Measurements from ENCODE around the gene TMEM11. TPM values are rescaled to one million over a fixed set of nuclear protein-coding genes. Genes with fewer than 3 reads are reported as not detected.

The TMEM11 gene
- total RNA-seq, 5 donors from 2014 or later (not counting 1 experiment from before 2014, with no cell fraction given): 12.9 to 22.9 (median 20.0) TPM

DNA sequence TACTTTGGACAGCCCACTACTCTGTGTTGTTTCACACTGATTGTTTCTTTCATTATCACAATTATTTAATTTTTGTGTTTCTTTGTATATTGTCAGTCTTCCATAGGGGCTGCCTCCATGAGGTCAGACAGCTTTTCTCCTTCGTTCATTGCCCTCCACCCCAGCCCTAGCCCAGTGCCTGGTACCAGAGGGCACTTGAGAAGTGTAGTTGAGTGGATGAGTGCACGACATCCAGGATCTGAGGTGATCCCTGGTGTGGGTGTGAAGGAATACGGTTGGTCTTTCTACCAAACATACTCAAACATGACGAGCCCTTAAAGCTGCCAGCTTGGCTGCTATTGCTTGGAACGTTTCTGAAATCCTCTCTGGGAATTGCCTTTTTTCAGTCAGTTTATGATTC lies 49.3 kb downstream of the TMEM11 start:
- CTCF ChIA-PET: no interaction called here
- Histone ChIP-seq H3K9me3 (no peaks in the 10 kb centered on the region), H3K4me3 (ENCODE audit: control insufficient read depth in 1 of 2, extremely low read depth in 1 of 2, low read length in 1 of 2) (no peak overlapping the region), H3K27ac (ENCODE audit: low read length) (no peak overlapping the region), H3K36me3 (ENCODE audit: control insufficient read depth in 2 of 2, extremely low read depth in 1 of 2, insufficient read depth in 1 of 2, low read length in 1 of 2) (no peaks in the 10 kb centered on the region), H3K27me3 (replicated peaks in 1 of 2; ENCODE audit: control insufficient read depth in 2 of 2, extremely low read depth in 1 of 2, insufficient read depth in 2 of 2, low read length in 1 of 2) (no peaks in the 10 kb centered on the region), H3K4me1 (ENCODE audit: control insufficient read depth in 1 of 2, extremely low read depth in 1 of 2, insufficient read depth in 2 of 2, low read length in 2 of 2) (no peaks in the 10 kb centered on the region)
- POLR2A ChIA-PET: no interaction called here
- H3K9me3 Mint-ChIP-seq: no peaks in the 10 kb centered on the region
- no peak overlapping the region for H3K4me3 Mint-ChIP-seq
- no peak for ATAC-seq (replicated peaks in 1 of 4)
- no peak for DNase-seq
- 100% methylated on average over 1 of the region's 5 CpGs for WGBS (ENCODE audit: insufficient coverage)
- peaks cover 7% of the 10 kb centered on the region for H3K36me3 Mint-ChIP-seq
- no peaks in the 10 kb centered on the region for H3K27me3 Mint-ChIP-seq
- H3K27ac Mint-ChIP-seq: no peak overlapping the region
- peaks cover 5 to 16% (median 8%) of the 10 kb centered on the region in 3 donors for H3K4me1 Mint-ChIP-seq

DNA sequence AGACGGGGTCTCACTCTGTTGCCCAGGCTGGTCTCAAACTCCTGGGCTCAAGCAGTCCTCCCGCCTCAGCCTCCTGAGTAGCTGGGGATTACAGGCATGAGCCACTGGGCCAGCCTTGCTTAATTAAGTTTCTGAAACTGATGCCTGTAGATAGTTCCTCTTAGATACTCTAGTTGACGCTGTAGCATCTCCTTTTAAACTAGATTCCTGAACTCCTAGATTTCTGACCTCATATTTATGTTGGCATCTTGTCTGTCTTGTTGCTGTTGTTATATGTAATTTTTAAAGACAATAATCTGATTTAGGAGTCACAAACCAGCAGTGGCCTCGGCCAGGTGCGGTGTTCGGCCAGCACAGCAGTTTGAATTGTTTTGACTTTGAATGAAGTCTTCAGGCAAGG lies 49.7 kb downstream of the TMEM11 start:
- peaks cover 5 to 16% (median 8%) of the 10 kb centered on the region in 3 donors for H3K4me1 Mint-ChIP-seq
- no peaks in the 10 kb centered on the region for H3K27me3 Mint-ChIP-seq
- Histone ChIP-seq H3K9me3 (no peaks in the 10 kb centered on the region), H3K4me1 (ENCODE audit: control insufficient read depth in 1 of 2, extremely low read depth in 1 of 2, insufficient read depth in 2 of 2, low read length in 2 of 2) (no peaks in the 10 kb centered on the region), H3K4me3 (ENCODE audit: control insufficient read depth in 1 of 2, extremely low read depth in 1 of 2, low read length in 1 of 2) (no peak overlapping the region), H3K27me3 (replicated peaks in 1 of 2; ENCODE audit: control insufficient read depth in 2 of 2, extremely low read depth in 1 of 2, insufficient read depth in 2 of 2, low read length in 1 of 2) (no peaks in the 10 kb centered on the region), H3K36me3 (ENCODE audit: control insufficient read depth in 2 of 2, extremely low read depth in 1 of 2, insufficient read depth in 1 of 2, low read length in 1 of 2) (no peaks in the 10 kb centered on the region), H3K27ac (ENCODE audit: low read length) (no peak overlapping the region)
- 81% methylated on average over 2 of the region's 6 CpGs for WGBS (ENCODE audit: insufficient coverage)
- no peak overlapping the region for H3K27ac Mint-ChIP-seq
- DNase-seq (no peak), ATAC-seq (replicated peaks in 1 of 4) (no peak)
- peaks cover 7% of the 10 kb centered on the region for H3K36me3 Mint-ChIP-seq
- CTCF ChIA-PET: no interaction called here
- POLR2A ChIA-PET: no interaction called here
- no peaks in the 10 kb centered on the region for H3K9me3 Mint-ChIP-seq
- no peak overlapping the region for H3K4me3 Mint-ChIP-seq

DNA sequence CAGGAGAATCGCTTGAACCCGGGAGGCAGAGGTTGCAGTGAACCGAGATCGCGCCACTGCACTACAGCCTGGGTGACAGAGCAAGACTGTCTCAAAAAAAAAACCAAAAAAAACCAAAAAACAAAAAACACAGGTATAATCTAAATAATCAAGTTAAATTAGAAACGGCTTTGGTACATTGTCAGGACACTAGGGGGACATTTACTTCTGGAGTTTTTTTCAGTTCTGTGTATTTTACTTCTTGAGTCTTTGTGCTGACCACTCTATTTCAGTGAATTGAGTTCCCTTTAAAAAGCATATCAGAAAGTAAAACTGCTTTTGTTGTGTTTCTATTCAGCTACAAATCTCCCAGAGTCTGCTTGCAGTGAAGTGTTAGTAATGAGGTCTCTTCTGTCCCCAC lies 50.9 kb downstream of the TMEM11 start:
- Histone ChIP-seq H3K27ac (ENCODE audit: low read length) (no peak overlapping the region), H3K27me3 (replicated peaks in 1 of 2; ENCODE audit: control insufficient read depth in 2 of 2, extremely low read depth in 1 of 2, insufficient read depth in 2 of 2, low read length in 1 of 2) (no peaks in the 10 kb centered on the region), H3K9me3 (no peaks in the 10 kb centered on the region), H3K4me1 (ENCODE audit: control insufficient read depth in 1 of 2, extremely low read depth in 1 of 2, insufficient read depth in 2 of 2, low read length in 2 of 2) (no peaks in the 10 kb centered on the region), H3K36me3 (ENCODE audit: control insufficient read depth in 2 of 2, extremely low read depth in 1 of 2, insufficient read depth in 1 of 2, low read length in 1 of 2) (no peaks in the 10 kb centered on the region), H3K4me3 (ENCODE audit: control insufficient read depth in 1 of 2, extremely low read depth in 1 of 2, low read length in 1 of 2) (no peak overlapping the region)
- Mint-ChIP-seq H3K36me3 (peaks cover 3% of the 10 kb centered on the region), H3K27me3 (no peaks in the 10 kb centered on the region), H3K4me3 (no peak overlapping the region), H3K4me1 (peaks cover 6 to 16% (median 8%) of the 10 kb centered on the region in 3 donors), H3K27ac (no peak overlapping the region), H3K9me3 (no peaks in the 10 kb centered on the region)
- POLR2A ChIA-PET: interaction anchor here in 1 of 2 donors (0.6 kb wide), 1 partner anchor 89 kb away, joined by 3 read pairs; no protein-coding TSS in a partner anchor
- no CpG with 5 or more reads among the region's 6 CpGs for WGBS (ENCODE audit: insufficient coverage)
- DNase-seq (no peak), ATAC-seq (replicated peaks in 1 of 4) (no peak)
- CTCF ChIA-PET: interaction anchor here in 1 of 2 donors (0.7 kb wide), 1 partner anchor 44 kb away, joined by 4 read pairs; no protein-coding TSS in a partner anchor

DNA sequence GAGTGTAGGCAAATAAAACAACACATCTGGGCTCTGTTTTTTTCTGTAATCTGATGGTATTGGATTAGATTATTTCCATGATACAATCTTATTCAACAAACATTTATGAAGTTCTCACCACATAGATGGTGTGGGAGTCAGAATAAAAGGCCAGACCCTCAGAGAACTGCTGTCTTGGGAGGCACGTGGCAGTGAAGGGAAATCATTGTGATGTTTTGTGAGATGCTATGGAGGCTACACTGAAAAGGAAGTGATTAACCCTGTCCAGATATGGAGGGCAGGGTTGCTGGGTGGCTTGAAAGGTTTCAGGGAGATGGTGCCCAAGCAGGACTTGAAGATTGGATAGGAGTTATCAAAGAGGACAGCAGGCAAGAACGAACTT lies 51.6 kb downstream of the TMEM11 start:
- ChIA-PET POLR2A (no interaction called here), CTCF (no interaction called here)
- ATAC-seq (replicated peaks in 1 of 4) (no peak), DNase-seq (no peak)
- no CpG with 5 or more reads among the region's 2 CpGs for WGBS (ENCODE audit: insufficient coverage)
- Histone ChIP-seq H3K4me3 (ENCODE audit: control insufficient read depth in 1 of 2, extremely low read depth in 1 of 2, low read length in 1 of 2) (no peak overlapping the region), H3K27me3 (replicated peaks in 1 of 2; ENCODE audit: control insufficient read depth in 2 of 2, extremely low read depth in 1 of 2, insufficient read depth in 2 of 2, low read length in 1 of 2) (no peaks in the 10 kb centered on the region), H3K9me3 (no peaks in the 10 kb centered on the region), H3K4me1 (ENCODE audit: control insufficient read depth in 1 of 2, extremely low read depth in 1 of 2, insufficient read depth in 2 of 2, low read length in 2 of 2) (no peaks in the 10 kb centered on the region), H3K36me3 (ENCODE audit: control insufficient read depth in 2 of 2, extremely low read depth in 1 of 2, insufficient read depth in 1 of 2, low read length in 1 of 2) (no peaks in the 10 kb centered on the region), H3K27ac (ENCODE audit: low read length) (no peak overlapping the region)
- H3K4me1 Mint-ChIP-seq: peaks cover 6 to 17% (median 6%) of the 10 kb centered on the region in 3 donors
- H3K27me3 Mint-ChIP-seq: no peaks in the 10 kb centered on the region
- H3K27ac Mint-ChIP-seq: no peak overlapping the region
- no peaks in the 10 kb centered on the region for H3K9me3 Mint-ChIP-seq
- H3K4me3 Mint-ChIP-seq: no peak overlapping the region
- H3K36me3 Mint-ChIP-seq: peaks cover 3% of the 10 kb centered on the region

DNA sequence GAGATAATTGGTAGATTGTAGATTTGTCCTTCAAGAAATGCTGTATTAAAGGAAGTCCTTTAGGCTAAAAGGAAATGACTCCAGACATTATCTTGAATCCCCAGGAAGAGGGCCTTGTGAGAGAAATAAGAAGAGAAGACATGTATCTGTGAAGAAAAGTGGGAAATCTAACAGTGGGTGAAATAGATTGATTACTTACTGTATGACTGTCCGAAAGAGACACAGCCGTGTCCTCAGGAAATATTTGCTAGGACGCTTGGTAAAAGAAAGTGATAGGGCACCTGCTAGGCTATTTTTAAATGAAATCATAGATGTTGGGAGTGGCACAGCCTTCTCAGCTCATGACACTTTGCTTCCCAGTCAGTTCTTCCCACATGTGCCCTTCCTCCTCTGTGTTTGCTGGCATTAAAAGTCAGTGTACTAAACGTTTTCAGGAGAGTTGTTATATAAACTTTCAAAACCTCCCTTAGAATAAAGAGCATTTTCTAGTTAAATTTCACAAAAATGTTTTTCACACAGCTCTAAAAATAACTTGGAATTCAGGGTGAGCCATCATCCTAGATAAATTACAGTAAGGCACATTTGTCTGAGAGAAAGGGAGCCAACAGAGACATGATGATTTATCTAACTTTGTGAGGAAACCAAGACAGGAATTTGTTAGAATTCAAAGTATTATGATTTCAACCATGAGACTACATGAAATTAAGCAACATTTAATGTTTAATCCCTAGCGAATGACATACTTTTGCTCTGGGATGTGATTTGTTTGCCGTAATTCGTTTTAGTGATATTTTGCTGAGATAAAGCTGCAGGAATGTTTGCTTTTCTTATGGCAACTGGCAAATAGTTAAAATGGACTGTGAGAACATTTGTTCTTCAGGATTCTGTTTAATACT lies 52.2 kb downstream of the TMEM11 start:
- H3K27me3 Mint-ChIP-seq: no peaks in the 10 kb centered on the region
- CTCF ChIA-PET: no interaction called here
- DNase-seq: no peak
- peaks cover 3% of the 10 kb centered on the region for H3K36me3 Mint-ChIP-seq
- no peaks in the 10 kb centered on the region for H3K9me3 Mint-ChIP-seq
- no peak for ATAC-seq (replicated peaks in 1 of 4)
- Histone ChIP-seq H3K4me3 (ENCODE audit: control insufficient read depth in 1 of 2, extremely low read depth in 1 of 2, low read length in 1 of 2) (no peak overlapping the region), H3K36me3 (ENCODE audit: control insufficient read depth in 2 of 2, extremely low read depth in 1 of 2, insufficient read depth in 1 of 2, low read length in 1 of 2) (no peaks in the 10 kb centered on the region), H3K27ac (ENCODE audit: low read length) (no peak overlapping the region), H3K9me3 (no peaks in the 10 kb centered on the region), H3K27me3 (replicated peaks in 1 of 2; ENCODE audit: control insufficient read depth in 2 of 2, extremely low read depth in 1 of 2, insufficient read depth in 2 of 2, low read length in 1 of 2) (no peaks in the 10 kb centered on the region), H3K4me1 (ENCODE audit: control insufficient read depth in 1 of 2, extremely low read depth in 1 of 2, insufficient read depth in 2 of 2, low read length in 2 of 2) (no peaks in the 10 kb centered on the region)
- peaks cover 0 to 16% (median 9%) of the 10 kb centered on the region in 3 donors for H3K4me1 Mint-ChIP-seq
- no peak overlapping the region for H3K4me3 Mint-ChIP-seq
- no peak overlapping the region for H3K27ac Mint-ChIP-seq
- WGBS (ENCODE audit: insufficient coverage): 100% methylated on average over 2 of the region's 7 CpGs
- POLR2A ChIA-PET: no interaction called here

DNA sequence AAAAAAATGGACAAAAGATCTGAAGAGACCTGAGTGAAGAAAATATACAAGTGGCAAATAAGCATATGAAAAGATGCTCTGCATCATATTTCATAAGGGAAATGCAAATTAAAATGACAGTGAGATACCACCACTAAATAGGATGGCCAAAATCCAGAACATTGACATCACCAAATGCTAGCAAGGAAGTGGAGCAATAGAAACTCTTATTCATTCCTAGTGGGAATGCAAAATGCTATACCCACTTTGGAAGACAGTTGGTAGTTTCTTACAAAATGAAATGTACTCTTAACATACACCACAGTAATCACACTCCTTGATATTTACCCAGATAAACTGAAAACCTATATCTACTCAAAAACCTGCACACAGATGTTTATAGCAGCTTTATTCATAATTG lies 53.6 kb downstream of the TMEM11 start:
- DNase-seq: no peak
- no peaks in the 10 kb centered on the region for H3K27me3 ChIP-seq (replicated peaks in 1 of 2; ENCODE audit: control insufficient read depth in 2 of 2, extremely low read depth in 1 of 2, insufficient read depth in 2 of 2, low read length in 1 of 2)
- H3K27ac ChIP-seq (ENCODE audit: low read length): no peak overlapping the region
- ChIA-PET CTCF (no interaction called here), POLR2A (no interaction called here)
- H3K4me1 ChIP-seq (ENCODE audit: control insufficient read depth in 1 of 2, extremely low read depth in 1 of 2, insufficient read depth in 2 of 2, low read length in 2 of 2): no peaks in the 10 kb centered on the region
- no peaks in the 10 kb centered on the region for H3K9me3 ChIP-seq
- H3K36me3 ChIP-seq (ENCODE audit: control insufficient read depth in 2 of 2, extremely low read depth in 1 of 2, insufficient read depth in 1 of 2, low read length in 1 of 2): no peaks in the 10 kb centered on the region
- H3K4me3 Mint-ChIP-seq: no peak overlapping the region
- H3K27ac Mint-ChIP-seq: no peak overlapping the region
- no peaks in the 10 kb centered on the region for H3K27me3 Mint-ChIP-seq
- H3K36me3 Mint-ChIP-seq: peaks cover 3% of the 10 kb centered on the region
- H3K4me1 Mint-ChIP-seq: peaks cover 0 to 13% (median 9%) of the 10 kb centered on the region in 3 donors
- peaks cover 0 to 5% (median 1%) of the 10 kb centered on the region in 3 donors for H3K9me3 Mint-ChIP-seq
- H3K4me3 ChIP-seq (ENCODE audit: control insufficient read depth in 1 of 2, extremely low read depth in 1 of 2, low read length in 1 of 2): no peak overlapping the region
- no peak for ATAC-seq (replicated peaks in 1 of 4)
